Gastroesophageal sphincter (tissue), 4 donors: ENCODE measurements around the gene PLEKHN1. TPM values are rescaled to one million over a fixed set of nuclear protein-coding genes. Genes with fewer than 3 reads are reported as not detected.

Experiments
- ATAC-seq: fragments of 150-250 bp; one replicate; pipeline ENCODE4 v1.9.1; 2016; ENCODE audit warnings: mild to moderate bottlenecking, moderate library complexity
- H3K27ac ChIP-seq, 4 donors: fragments of 200-600 bp; sonication (generic) in 3 of 4; 1 replicate in 3 of 4; 2 replicates in 1 of 4; pipeline ENCODE4 v1.5.1; 2016 to 2019
- H3K27me3 ChIP-seq: fragments of 200-600 bp; sonication (generic); one replicate; pipeline ENCODE4 v1.5.1; 2019
- H3K36me3 ChIP-seq, 2 donors: fragments of 200-600 bp; sonication (generic); one replicate each; pipeline ENCODE4 v1.5.1; 2019; ENCODE audit warnings: control low read depth in 1 of 2
- H3K4me1 ChIP-seq, 3 donors: fragments of 200-600 bp; sonication (generic); 1 replicate in 2 of 3; 2 replicates in 1 of 3; pipeline ENCODE4 v1.5.1; 2016 to 2019; ENCODE audit warnings: control low read depth in 2 of 3
- H3K4me3 ChIP-seq, 2 donors: fragments of 200-600 bp; sonication (generic); one replicate each; pipeline ENCODE4 v1.5.1; 2019; ENCODE audit warnings: mild to moderate bottlenecking in 1 of 2, moderate library complexity in 1 of 2
- H3K9me3 ChIP-seq, 3 donors: fragments of 200-600 bp; sonication (generic); one replicate each; pipeline ENCODE4 v1.5.1; 2017 to 2019; ENCODE audit warnings: control low read depth in 2 of 3
- CTCF ChIP-seq, 4 experiments: fragments of 200-600 bp in 2 of 4; fragments of 450-650 bp in 2 of 4; sonication (generic) in 1 of 4; IDR thresholded peaks; one replicate each; pipeline ENCODE4 v1.5.1; 2017 to 2019; ENCODE audit warnings: antibody characterized with exemption in 4 of 4, mild to moderate bottlenecking in 2 of 4, moderate library complexity in 2 of 4
- EP300 ChIP-seq: sonication (generic); formaldehyde crosslinking; IDR thresholded peaks from one replicate; pipeline ENCODE4 v1.6.1; 2017; ENCODE audit warnings: antibody characterized with exemption, mild to moderate bottlenecking
- POLR2A ChIP-seq, 2 donors: fragments of 450-650 bp; IDR thresholded peaks; one replicate each; pipeline ENCODE4 v1.6.1; 2017; ENCODE audit warnings: antibody characterized with exemption in 2 of 2, mild to moderate bottlenecking in 2 of 2, moderate library complexity in 1 of 2
- POLR2AphosphoS5 ChIP-seq: sonication (generic); formaldehyde crosslinking; IDR thresholded peaks from one replicate; pipeline ENCODE4 v1.6.1; 2017; ENCODE audit warnings: antibody characterized with exemption
- WGBS, 2 donors: methylation state at CpG; one replicate each; pipeline ENCODE4 v1.1.5; 2018; ENCODE audit warnings: low coverage in 1 of 2; 5-methylcytosine and 5-hydroxymethylcytosine counted together
- total RNA-seq, 4 donors: library from RNA; depleted of rRNA; stranded (reverse); fragments of >200 nt; gene quantifications; one replicate each; pipeline ENCODE4 v1.1.0, GENCODE V29; 2016

The PLEKHN1 gene
- total RNA-seq, 4 donors from 2014 or later = 0.62 to 2.3 TPM; not detected in 2

GRCh38 chr1:967466-968343, 1.4 kb downstream of the PLEKHN1 start:
- Histone ChIP-seq H3K4me1 (peaks cover 0 to 20% (median 13%) of the 10 kb centered on the region in 3 donors), H3K27me3 (peaks cover 57% of the 10 kb centered on the region), H3K27ac (no peak overlapping the region), H3K9me3 (no peaks in the 10 kb centered on the region), H3K4me3 (no peak overlapping the region), H3K36me3 (peaks cover 0 to 21% of the 10 kb centered on the region in 2 donors)
- TF ChIP-seq POLR2A (IDR thresholded peaks at IDR 0.05) = no peak
- TF ChIP-seq CTCF (IDR thresholded peaks at IDR 0.05) = no peak
- no peak for TF ChIP-seq EP300
- no peak for TF ChIP-seq POLR2AphosphoS5
- no peak for ATAC-seq
- 30% methylated on average over 2 of the region's 23 CpGs; no CpG with 5 or more reads in 1 of the 2 donors for WGBS, 2 donors

GRCh38 chr1:969260-969855, 3.1 kb downstream of the PLEKHN1 start:
- TF ChIP-seq EP300 (no peak), CTCF (IDR thresholded peaks at IDR 0.05) (no peak), POLR2AphosphoS5 (no peak), POLR2A (IDR thresholded peaks at IDR 0.05) (no peak)
- H3K4me1 ChIP-seq = peaks cover 0 to 20% (median 13%) of the 10 kb centered on the region in 3 donors
- H3K36me3 ChIP-seq = peaks cover 0 to 5% of the 10 kb centered on the region in 2 donors
- H3K27me3 ChIP-seq = peaks cover 74% of the 10 kb centered on the region
- H3K9me3 ChIP-seq = no peaks in the 10 kb centered on the region
- ATAC-seq = no peak
- H3K27ac ChIP-seq = no peak overlapping the region
- 73 to 75% methylated on average over 14 to 15 of the region's 15 CpGs for WGBS, 2 donors
- H3K4me3 ChIP-seq = no peak overlapping the region

GRCh38 chr1:970242-970972, 4.1 kb downstream of the PLEKHN1 start:
- no peak for ATAC-seq
- H3K27me3 ChIP-seq = peaks cover 84% of the 10 kb centered on the region
- no peaks in the 10 kb centered on the region for H3K36me3 ChIP-seq
- no peak overlapping the region for H3K4me3 ChIP-seq
- H3K4me1 ChIP-seq = peaks cover 0 to 23% (median 13%) of the 10 kb centered on the region in 3 donors
- WGBS, 2 donors = 0% methylated on average over 1 of the region's 33 CpGs; no CpG with 5 or more reads in 1 of the 2 donors
- H3K9me3 ChIP-seq = no peaks in the 10 kb centered on the region
- no peak overlapping the region for H3K27ac ChIP-seq
- no peak for TF ChIP-seq POLR2AphosphoS5
- TF ChIP-seq EP300 = no peak
- TF ChIP-seq POLR2A (IDR thresholded peaks at IDR 0.05) = no peak
- no peak for TF ChIP-seq CTCF (IDR thresholded peaks at IDR 0.05)

- H3K36me3 ChIP-seq = no peaks in the 10 kb centered on the region
- H3K9me3 ChIP-seq = no peaks in the 10 kb centered on the region
- no peak overlapping the region for H3K4me3 ChIP-seq
- H3K27ac ChIP-seq = no peak overlapping the region
- no CpG with 5 or more reads among the region's 42 CpGs for WGBS, 2 donors
- ATAC-seq = no peak
- TF ChIP-seq EP300 = no peak
- no peak for TF ChIP-seq CTCF (IDR thresholded peaks at IDR 0.05)
- TF ChIP-seq POLR2A (IDR thresholded peaks at IDR 0.05) = no peak
- TF ChIP-seq POLR2AphosphoS5 = no peak
- H3K4me1 ChIP-seq = peaks cover 0 to 26% (median 13%) of the 10 kb centered on the region in 3 donors
- H3K27me3 ChIP-seq = peaks cover 92% of the 10 kb centered on the region
Observed at GRCh38 chr1:970973-971730, 4.9 kb downstream of the PLEKHN1 start.
